GM23338 (cell line): ENCODE results near the gene NEMP1. TPM values are rescaled to one million over a fixed set of nuclear protein-coding genes. Genes with fewer than 3 reads are reported as not detected.
A peak's percentile ranks its signal among the peaks of the same experiment; 100 is the strongest.

Experiments
- ATAC-seq: fragments of 200-7000 bp; cut with Tn5 transposase; 3 replicates; pipeline ENCODE4 v1.9.1; 2020
- DNase-seq: peaks from one replicate; pipeline ENCODE4 v3.0.0-alpha.2; 2015; ENCODE audit warnings: low spot score
- H2AFZ ChIP-seq: fragments of 200-600 bp; sonication (generic); 2 replicates; pipeline ENCODE4 v1.8.0; 2016; ENCODE audit warnings: antibody characterized with exemption, mild to moderate bottlenecking, moderate library complexity
- H3F3A ChIP-seq: fragments of 200-600 bp; sonication (generic); replicated peaks from 2 replicates; pipeline ENCODE4 v1.8.0; 2017; ENCODE audit warnings: antibody characterized with exemption, mixed run types, low read depth
- H3K27ac ChIP-seq: fragments of 200-600 bp; sonication (generic); 2 replicates; pipeline ENCODE4 v1.6.1; 2016; ENCODE audit warnings: low read depth
- H3K27me3 ChIP-seq: fragments of 200-600 bp; sonication (generic); 2 replicates; pipeline ENCODE4 v1.8.0; 2016; ENCODE audit warnings: mild to moderate bottlenecking, mixed run types, moderate library complexity; ENCODE audit not compliant: insufficient read depth
- H3K36me3 ChIP-seq: fragments of 200-600 bp; sonication (generic); 2 replicates; pipeline ENCODE4 v1.8.0; 2016; ENCODE audit warnings: mild to moderate bottlenecking; ENCODE audit not compliant: insufficient read depth
- H3K4me1 ChIP-seq: fragments of 200-600 bp; sonication (generic); 2 replicates; pipeline ENCODE4 v1.8.0; 2016; ENCODE audit warnings: mild to moderate bottlenecking, moderate library complexity; ENCODE audit not compliant: insufficient read depth
- H3K4me2 ChIP-seq: fragments of 200-600 bp; sonication (generic); 2 replicates; pipeline ENCODE4 v1.7.1; 2017; ENCODE audit warnings: mixed run types
- H3K4me3 ChIP-seq: fragments of 200-600 bp; sonication (generic); 2 replicates; pipeline ENCODE4 v1.6.1; 2016; ENCODE audit warnings: mixed run types
- H3K79me2 ChIP-seq: fragments of 200-600 bp; sonication (generic); replicated peaks from 2 replicates; pipeline ENCODE4 v1.8.0; 2017; ENCODE audit warnings: mild to moderate bottlenecking; ENCODE audit not compliant: insufficient read depth
- H3K9me2 ChIP-seq: fragments of 200-600 bp; sonication (generic); 2 replicates; pipeline ENCODE4 v1.8.0; 2017; ENCODE audit not compliant: insufficient read depth
- H4K20me1 ChIP-seq: fragments of 200-600 bp; sonication (generic); replicated peaks from 2 replicates; pipeline ENCODE4 v1.8.0; 2017; ENCODE audit warnings: mild to moderate bottlenecking; ENCODE audit not compliant: insufficient read depth
- H3K27ac Mint-ChIP-seq: 2 replicates; pipeline ENCODE4 v1.8.0; 2020; ENCODE audit warnings: inconsistent platforms, mild to moderate bottlenecking, moderate library complexity, mixed read lengths
- H3K27me3 Mint-ChIP-seq: 3 replicates; pipeline ENCODE4 v1.8.0; 2022; ENCODE audit warnings: low read depth, mild to moderate bottlenecking, moderate library complexity, mixed read lengths, inconsistent platforms; ENCODE audit not compliant: insufficient read depth, poor library complexity
- H3K36me3 Mint-ChIP-seq: 3 replicates; pipeline ENCODE4 v1.8.0; 2021; ENCODE audit warnings: low read depth, mild to moderate bottlenecking, inconsistent platforms, moderate library complexity, mixed read lengths
- H3K4me1 Mint-ChIP-seq: 3 replicates; pipeline ENCODE4 v1.8.0; 2020; ENCODE audit warnings: mild to moderate bottlenecking, inconsistent platforms, mixed read lengths
- H3K4me3 Mint-ChIP-seq: 3 replicates; pipeline ENCODE4 v1.8.0; 2021; ENCODE audit warnings: moderate library complexity, mild to moderate bottlenecking, inconsistent platforms, mixed read lengths
- H3K9me3 Mint-ChIP-seq: 3 replicates; pipeline ENCODE4 v1.8.0; 2020; ENCODE audit warnings: moderate library complexity, mild to moderate bottlenecking, inconsistent platforms, mixed read lengths
- CREB1 ChIP-seq: fragments of 250-450 bp; sonication (Bioruptor Pico); IDR thresholded peaks from 2 replicates; pipeline ENCODE4 v1.5.0; 2020; ENCODE audit warnings: low read depth, mild to moderate bottlenecking, moderate library complexity
- CTCF ChIP-seq, 2 experiments: fragments of 200-600 bp in 1 of 2; sonication (generic) in 1 of 2; conservative IDR thresholded peaks; 2 replicates each; pipeline versions ENCODE4 v1.5.1 to v1.6.1; 2016 to 2017; ENCODE audit warnings: antibody characterized with exemption in 2 of 2, low read depth in 2 of 2, mild to moderate bottlenecking in 2 of 2, moderate library complexity in 1 of 2
- ETS1 ChIP-seq: IDR thresholded peaks from 2 replicates; pipeline ENCODE4 v1.6.1; 2016; ENCODE audit warnings: antibody characterized with exemption
- EZH2phosphoT487 ChIP-seq: fragments of 200-600 bp; sonication (generic); IDR thresholded peaks from one replicate; pipeline ENCODE4 v1.8.1; 2018; ENCODE audit warnings: antibody characterized with exemption; ENCODE audit not compliant: unreplicated experiment
- JUNB ChIP-seq: IDR thresholded peaks from one replicate; pipeline ENCODE4 v1.6.1; 2016; ENCODE audit warnings: antibody characterized with exemption; ENCODE audit not compliant: unreplicated experiment
- NANOG ChIP-seq: IDR thresholded peaks from 2 replicates; pipeline ENCODE4 v1.6.1; 2016; ENCODE audit warnings: antibody characterized with exemption, borderline replicate concordance
- POLR2AphosphoS5 ChIP-seq: IDR thresholded peaks from 2 replicates; pipeline ENCODE4 v1.6.1; 2016; ENCODE audit warnings: antibody characterized with exemption, low read depth
- STAT1 ChIP-seq: IDR thresholded peaks from one replicate; pipeline ENCODE4 v1.6.1; 2016; ENCODE audit warnings: antibody characterized with exemption; ENCODE audit not compliant: unreplicated experiment
- ZNF114 ChIP-seq: fragments of 250-450 bp; sonication (Bioruptor Pico); IDR thresholded peaks from 2 replicates; pipeline ENCODE4 v1.5.0; 2020; ENCODE audit warnings: mild to moderate bottlenecking, moderate library complexity
- ZNF331 ChIP-seq: fragments of 250-450 bp; sonication (Bioruptor Pico); IDR thresholded peaks from 2 replicates; pipeline ENCODE4 v1.5.0; 2020; ENCODE audit warnings: low read depth, mild to moderate bottlenecking, moderate library complexity
- polyA plus RNA-seq: library from polyadenylated mRNA; unstranded; fragments of >200 nt; fragmentation: Nextera tagmentation; extraction: Ambion mirVana; gene quantifications from 2 replicates; pipeline ENCODE4 v1.2.1, GENCODE V29; 2016
- total RNA-seq: library from RNA; depleted of rRNA; stranded (reverse); fragments of >200 nt; shearing (Covaris generic); gene quantifications from 2 replicates; pipeline ENCODE4 v1.2.3, GENCODE V29; 2014

Gene NEMP1
- total and polyA plus RNA-seq, 2 experiments from 2014 or later, result 11.9 to 35.0 TPM

GRCh38 chr12:57103856-57104255 is 25.3 kb upstream of the NEMP1 start:
- no peaks in the 10 kb centered on the region for H3K27me3 ChIP-seq

GRCh38 chr12:57101892-57102695 is 23.5 kb upstream of the NEMP1 start:
- DNase-seq (no peak), ATAC-seq (peak; percentile 28; the same call in 2 of the 3 replicates)
- H3K4me1 Mint-ChIP-seq, result no peaks in the 10 kb centered on the region
- H3K36me3 Mint-ChIP-seq, result peaks cover 33% of the 10 kb centered on the region
- Histone ChIP-seq H3K36me3 (no peaks in the 10 kb centered on the region), H3K79me2 (no peaks in the 10 kb centered on the region), H3K4me2 (no peak overlapping the region), H3K27ac (no peak overlapping the region), H4K20me1 (no peaks in the 10 kb centered on the region), H3K4me3 (no peak overlapping the region), H3K4me1 (no peaks in the 10 kb centered on the region), H3K9me2 (no peaks in the 10 kb centered on the region), H3F3A (no peaks in the 10 kb centered on the region), H3K27me3 (no peaks in the 10 kb centered on the region), H2AFZ (no peak overlapping the region)
- H3K9me3 Mint-ChIP-seq, result no peaks in the 10 kb centered on the region
- TF ChIP-seq NANOG, result no peak
- TF ChIP-seq ZNF331 (CRISPR knock-in tag), result no peak
- no peak for TF ChIP-seq CREB1 (CRISPR knock-in tag)
- no peak for TF ChIP-seq JUNB
- no peak overlapping the region for H3K27ac Mint-ChIP-seq
- peaks cover 3% of the 10 kb centered on the region for H3K27me3 Mint-ChIP-seq
- H3K4me3 Mint-ChIP-seq, result no peak overlapping the region

More at GRCh38 chr12:57103856-57104255, 25.3 kb upstream of the NEMP1 start:
- H3K4me2 ChIP-seq, result no peak overlapping the region
- TF ChIP-seq CTCF (conservative IDR thresholded peaks at IDR 0.05; ENCODE audit: low read depth in 2 of 2), result no peak
- no peak for TF ChIP-seq POLR2AphosphoS5
- no peak for TF ChIP-seq ZNF114
- no peak for TF ChIP-seq EZH2phosphoT487
- TF ChIP-seq CREB1 (CRISPR knock-in tag), result no peak
- no peaks in the 10 kb centered on the region for H3K36me3 ChIP-seq
- peaks cover 3% of the 10 kb centered on the region for H3K4me1 Mint-ChIP-seq
- no peaks in the 10 kb centered on the region for H3K9me2 ChIP-seq
- ATAC-seq, result no peak
- no peak overlapping the region for H3K4me3 ChIP-seq
- no peak overlapping the region for H2AFZ ChIP-seq
- peaks cover 35% of the 10 kb centered on the region for H3K36me3 Mint-ChIP-seq
- H3F3A ChIP-seq, result no peaks in the 10 kb centered on the region
- 0 out of 2 replicates have a peak, but pooled peaks cover 2% of the 10 kb centered on the region for H3K79me2 ChIP-seq
- H3K27ac Mint-ChIP-seq, result no peak overlapping the region
- H3K4me3 Mint-ChIP-seq, result no peak overlapping the region
- no peaks in the 10 kb centered on the region for H4K20me1 ChIP-seq
- DNase-seq, result no peak
- H3K4me1 ChIP-seq, result no peaks in the 10 kb centered on the region; the same call in 1 of the 2 replicates
- H3K27ac ChIP-seq, result no peak overlapping the region
- peaks cover 6% of the 10 kb centered on the region for H3K27me3 Mint-ChIP-seq
- H3K9me3 Mint-ChIP-seq, result no peaks in the 10 kb centered on the region

- Mint-ChIP-seq H3K4me1 (peaks cover 18% of the 10 kb centered on the region), H3K4me3 (no peak overlapping the region), H3K27ac (no peak overlapping the region), H3K27me3 (peaks cover 16% of the 10 kb centered on the region), H3K9me3 (no peaks in the 10 kb centered on the region), H3K36me3 (peaks cover 39% of the 10 kb centered on the region)
- Histone ChIP-seq H4K20me1 (no peaks in the 10 kb centered on the region), H2AFZ (no peak overlapping the region), H3K79me2 (no peaks in the 10 kb centered on the region), H3F3A (no peaks in the 10 kb centered on the region), H3K9me2 (no peaks in the 10 kb centered on the region), H3K4me2 (no peak overlapping the region), H3K27ac (no peak overlapping the region), H3K4me3 (no peak overlapping the region), H3K27me3 (no peaks in the 10 kb centered on the region), H3K4me1 (peaks cover 10% of the 10 kb centered on the region), H3K36me3 (no peaks in the 10 kb centered on the region)
- ATAC-seq, result no peak
- no peak for DNase-seq
- no peak for TF ChIP-seq ZNF114
- no peak for TF ChIP-seq ETS1
- no peak for TF ChIP-seq CTCF (conservative IDR thresholded peaks at IDR 0.05; ENCODE audit: low read depth in 2 of 2)
- no peak for TF ChIP-seq STAT1
- TF ChIP-seq POLR2AphosphoS5, result no peak
Observed at GRCh38 chr12:57099766-57100165, 21.2 kb upstream of the NEMP1 start.
